Loucy (cell line): ENCODE data around the gene UBP1.
"Not testable (repeated sequence)": the region's sequence is repeated elsewhere in the genome, so short reads cannot be mapped to it uniquely, and the experiment has no call there.

Source experiments
- H2AFZ ChIP-seq: fragments of 200-600 bp; sonication (generic); 2 replicates; pipeline ENCODE4 v1.6.0; 2016; ENCODE audit warnings: antibody characterized with exemption, mild to moderate bottlenecking, low read length, moderate library complexity
- H3F3A ChIP-seq: fragments of 200-600 bp; 2 replicates; pipeline ENCODE4 v1.6.0; 2016; ENCODE audit warnings: antibody characterized with exemption, low read depth, mild to moderate bottlenecking
- H3K27me3 ChIP-seq: fragments of 200-600 bp; sonication (generic); 2 replicates; pipeline ENCODE4 v1.6.1; 2014; ENCODE audit warnings: low read length, mild to moderate bottlenecking; ENCODE audit not compliant: insufficient read depth, poor library complexity, severe bottlenecking
- H3K36me3 ChIP-seq: fragments of 200-600 bp; sonication (generic); 2 replicates; pipeline ENCODE4 v1.6.1; 2016; ENCODE audit warnings: low read length; ENCODE audit not compliant: insufficient read depth
- H3K4me1 ChIP-seq: fragments of 200-600 bp; sonication (generic); 2 replicates; pipeline ENCODE4 v1.5.1; 2014; ENCODE audit warnings: low read length, mild to moderate bottlenecking; ENCODE audit not compliant: insufficient read depth, poor library complexity, severe bottlenecking
- H3K4me2 ChIP-seq: fragments of 200-600 bp; sonication (generic); 2 replicates; pipeline ENCODE4 v1.6.0; 2014; ENCODE audit warnings: antibody characterized with exemption, low read length, low read depth, mild to moderate bottlenecking; ENCODE audit not compliant: poor library complexity, severe bottlenecking
- H3K4me3 ChIP-seq: fragments of 200-600 bp; sonication (generic); 2 replicates; pipeline ENCODE4 v1.5.1; 2014; ENCODE audit warnings: low read length, mild to moderate bottlenecking, mixed read lengths; ENCODE audit not compliant: poor library complexity, severe bottlenecking
- H3K79me2 ChIP-seq: fragments of 200-600 bp; sonication (generic); 2 replicates; pipeline ENCODE4 v1.6.1; 2014; ENCODE audit warnings: low read length; ENCODE audit not compliant: insufficient read depth
- H3K9ac ChIP-seq: fragments of 200-600 bp; sonication (generic); 2 replicates; pipeline ENCODE4 v1.6.0; 2014; ENCODE audit warnings: mild to moderate bottlenecking, low read depth, low read length, moderate library complexity; ENCODE audit not compliant: poor library complexity, severe bottlenecking
- H3K9me2 ChIP-seq: fragments of 200-600 bp; sonication (generic); replicated peaks from 2 replicates; pipeline ENCODE4 v1.6.1; 2016; ENCODE audit warnings: low read depth, low read length, mixed read lengths
- H3K9me3 ChIP-seq: fragments of 200-600 bp; sonication (generic); 2 replicates; pipeline ENCODE4 v1.6.1; 2014; ENCODE audit warnings: mild to moderate bottlenecking, antibody characterized with exemption, low read length, low read depth; ENCODE audit not compliant: insufficient read depth
- H4K20me1 ChIP-seq: fragments of 200-600 bp; sonication (generic); 2 replicates; pipeline ENCODE4 v1.6.0; 2014; ENCODE audit warnings: antibody characterized with exemption, low read length, mild to moderate bottlenecking; ENCODE audit not compliant: insufficient read depth, poor library complexity, severe bottlenecking
- EZH2phosphoT487 ChIP-seq: fragments of 200-600 bp; IDR thresholded peaks from 2 replicates; pipeline ENCODE4 v1.6.1; 2018; ENCODE audit warnings: antibody characterized with exemption, mild to moderate bottlenecking, moderate library complexity, borderline replicate concordance
- TF ChIP-seq, protein P1 (sequence below): fragments of 200-600 bp; sonication (generic); conservative IDR thresholded peaks from 2 replicates; pipeline ENCODE4 v1.5.1; 2014; ENCODE audit warnings: mild to moderate bottlenecking, antibody characterized with exemption, low read length

The UBP1 gene

DNA sequence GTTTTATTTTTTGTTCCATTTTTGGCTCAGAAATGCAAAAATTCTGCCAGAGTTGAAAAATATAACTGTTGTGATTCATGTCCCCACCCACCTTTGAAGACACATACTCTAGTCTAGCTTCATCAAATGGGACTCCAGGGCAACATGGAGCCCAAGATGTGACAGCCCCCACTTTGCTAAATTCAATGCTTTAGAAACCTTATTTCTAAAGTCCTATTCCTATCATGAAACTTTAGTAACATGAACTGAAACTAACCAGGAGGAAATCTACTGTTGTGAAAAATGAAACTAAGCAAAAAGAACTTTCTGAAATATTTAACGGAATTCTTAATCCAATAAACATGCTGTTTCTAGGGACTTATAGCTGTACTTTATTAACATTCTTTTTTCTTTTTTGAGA is 20.3 kb downstream of the UBP1 start:
- no peak for TF ChIP-seq EZH2phosphoT487
- TF ChIP-seq, protein P1, sequence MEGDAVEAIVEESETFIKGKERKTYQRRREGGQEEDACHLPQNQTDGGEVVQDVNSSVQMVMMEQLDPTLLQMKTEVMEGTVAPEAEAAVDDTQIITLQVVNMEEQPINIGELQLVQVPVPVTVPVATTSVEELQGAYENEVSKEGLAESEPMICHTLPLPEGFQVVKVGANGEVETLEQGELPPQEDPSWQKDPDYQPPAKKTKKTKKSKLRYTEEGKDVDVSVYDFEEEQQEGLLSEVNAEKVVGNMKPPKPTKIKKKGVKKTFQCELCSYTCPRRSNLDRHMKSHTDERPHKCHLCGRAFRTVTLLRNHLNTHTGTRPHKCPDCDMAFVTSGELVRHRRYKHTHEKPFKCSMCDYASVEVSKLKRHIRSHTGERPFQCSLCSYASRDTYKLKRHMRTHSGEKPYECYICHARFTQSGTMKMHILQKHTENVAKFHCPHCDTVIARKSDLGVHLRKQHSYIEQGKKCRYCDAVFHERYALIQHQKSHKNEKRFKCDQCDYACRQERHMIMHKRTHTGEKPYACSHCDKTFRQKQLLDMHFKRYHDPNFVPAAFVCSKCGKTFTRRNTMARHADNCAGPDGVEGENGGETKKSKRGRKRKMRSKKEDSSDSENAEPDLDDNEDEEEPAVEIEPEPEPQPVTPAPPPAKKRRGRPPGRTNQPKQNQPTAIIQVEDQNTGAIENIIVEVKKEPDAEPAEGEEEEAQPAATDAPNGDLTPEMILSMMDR: no peak
- Histone ChIP-seq H3K36me3 (peaks cover 85% of the 10 kb centered on the region), H3K9me3 (no peaks in the 10 kb centered on the region), H3K79me2 (peaks cover 43% of the 10 kb centered on the region), H3K9me2 (no peaks in the 10 kb centered on the region), H3K4me3 (no peak overlapping the region), H3K27me3 (no peaks in the 10 kb centered on the region), H2AFZ (no peak overlapping the region), H3K4me2 (no peak overlapping the region), H4K20me1 (peaks cover 19% of the 10 kb centered on the region), H3F3A (no peaks in the 10 kb centered on the region), H3K9ac (no peak overlapping the region), H3K4me1 (no peaks in the 10 kb centered on the region)

DNA sequence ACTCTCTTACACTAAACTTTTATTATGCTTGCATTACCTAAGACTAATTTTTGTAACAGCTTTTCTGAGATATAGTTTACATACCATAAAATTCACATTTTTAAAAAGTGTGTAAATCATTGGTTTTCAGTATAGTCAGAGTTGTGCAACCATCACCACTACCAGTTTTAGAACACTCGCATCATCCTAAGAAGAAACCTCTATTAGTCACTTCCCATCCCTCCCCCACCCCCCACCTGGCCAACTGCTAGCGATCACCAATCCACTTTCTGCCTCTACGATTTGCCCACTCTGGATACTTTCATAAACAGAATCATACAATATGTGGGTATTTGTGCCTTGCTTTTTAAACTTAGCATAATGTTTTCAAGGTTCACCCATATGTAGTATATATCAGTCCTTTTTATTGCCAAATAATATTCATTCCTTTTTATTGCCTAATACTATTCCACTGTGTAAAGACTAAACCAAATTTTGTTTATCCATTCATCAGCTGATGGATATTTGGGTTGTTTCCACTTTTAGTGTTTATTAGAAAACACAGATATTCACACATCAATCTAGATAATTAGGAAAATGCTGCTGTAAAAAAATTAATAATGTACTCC is 23.0 kb downstream of the UBP1 start:
- TF ChIP-seq, protein P1: no peak
- no peak for TF ChIP-seq EZH2phosphoT487
- Histone ChIP-seq H2AFZ (no peak overlapping the region), H3K79me2 (peaks cover 21% of the 10 kb centered on the region), H3K4me3 (no peak overlapping the region), H3K36me3 (peaks cover 74% of the 10 kb centered on the region), H3K9me2 (no peaks in the 10 kb centered on the region), H4K20me1 (peaks cover 19% of the 10 kb centered on the region), H3K27me3 (no peaks in the 10 kb centered on the region), H3K4me1 (no peaks in the 10 kb centered on the region), H3F3A (no peaks in the 10 kb centered on the region), H3K9me3 (no peaks in the 10 kb centered on the region), H3K4me2 (no peak overlapping the region), H3K9ac (no peak overlapping the region)

- H3K27me3 ChIP-seq, H3K9ac ChIP-seq, H3K79me2 ChIP-seq, H3K9me3 ChIP-seq, H3K9me2 ChIP-seq, H3K4me3 ChIP-seq, H4K20me1 ChIP-seq, H3F3A ChIP-seq, H2AFZ ChIP-seq, H3K4me2 ChIP-seq, H3K4me1 ChIP-seq: not testable (repeated sequence)
- H3K36me3 ChIP-seq: peaks cover 82% of the 10 kb centered on the region; the same call in 1 of the 2 replicates
Measured at GRCh38 chr3:33410816-33411215, 29.4 kb downstream of the UBP1 start.

- H3K9me2 ChIP-seq: no peaks in the 10 kb centered on the region
- H3K36me3 ChIP-seq: peaks cover 91% of the 10 kb centered on the region; the same call in 1 of the 2 replicates
- TF ChIP-seq, protein P1: no peak
- no peak for TF ChIP-seq EZH2phosphoT487
- H2AFZ ChIP-seq: no peak overlapping the region
- H3K79me2 ChIP-seq: no peaks in the 10 kb centered on the region
- no peaks in the 10 kb centered on the region for H3K9me3 ChIP-seq
- no peak overlapping the region for H3K4me3 ChIP-seq
- no peak overlapping the region for H3K9ac ChIP-seq
- no peaks in the 10 kb centered on the region for H3K27me3 ChIP-seq
- H4K20me1 ChIP-seq: no peaks in the 10 kb centered on the region
- H3K4me1 ChIP-seq: no peaks in the 10 kb centered on the region
- no peaks in the 10 kb centered on the region for H3F3A ChIP-seq
- no peak overlapping the region for H3K4me2 ChIP-seq
Measured at GRCh38 chr3:33403756-33404155, 36.4 kb downstream of the UBP1 start.
